B cell (primary cell): ENCODE data around the gene BCHE.

Source experiments
- CTCF ChIP-seq: fragments of 200-600 bp; IDR thresholded peaks from one replicate; pipeline ENCODE4 v1.8.0; 2022; ENCODE audit warnings: antibody characterized with exemption, mild to moderate bottlenecking
- EZH2 ChIP-seq: IDR thresholded peaks from 2 replicates; pipeline ENCODE4 v1.6.1; 2012; ENCODE audit warnings: borderline replicate concordance, low read depth, mild to moderate bottlenecking, moderate library complexity, low read length; ENCODE audit not compliant: insufficient read depth, poor library complexity, severe bottlenecking

GRCh38 chr3:165800970-165801369 is 36.3 kb downstream of the BCHE start:
- no peak for TF ChIP-seq CTCF
- TF ChIP-seq EZH2 = no peak
